GM23338 (cell line): ENCODE results near the gene TFF2. TPM values are rescaled to one million over a fixed set of nuclear protein-coding genes. Genes with fewer than 3 reads are reported as not detected.

ENCODE experiments used
- ATAC-seq: fragments of 200-7000 bp; cut with Tn5 transposase; 3 replicates; pipeline ENCODE4 v1.9.1; 2020
- DNase-seq: peaks from one replicate; pipeline ENCODE4 v3.0.0-alpha.2; 2015; ENCODE audit warnings: low spot score
- H2AFZ ChIP-seq: fragments of 200-600 bp; sonication (generic); 2 replicates; pipeline ENCODE4 v1.8.0; 2016; ENCODE audit warnings: antibody characterized with exemption, mild to moderate bottlenecking, moderate library complexity
- H3F3A ChIP-seq: fragments of 200-600 bp; sonication (generic); replicated peaks from 2 replicates; pipeline ENCODE4 v1.8.0; 2017; ENCODE audit warnings: antibody characterized with exemption, mixed run types, low read depth
- H3K27ac ChIP-seq: fragments of 200-600 bp; sonication (generic); 2 replicates; pipeline ENCODE4 v1.6.1; 2016; ENCODE audit warnings: low read depth
- H3K27me3 ChIP-seq: fragments of 200-600 bp; sonication (generic); 2 replicates; pipeline ENCODE4 v1.8.0; 2016; ENCODE audit warnings: mild to moderate bottlenecking, mixed run types, moderate library complexity; ENCODE audit not compliant: insufficient read depth
- H3K36me3 ChIP-seq: fragments of 200-600 bp; sonication (generic); 2 replicates; pipeline ENCODE4 v1.8.0; 2016; ENCODE audit warnings: mild to moderate bottlenecking; ENCODE audit not compliant: insufficient read depth
- H3K4me1 ChIP-seq: fragments of 200-600 bp; sonication (generic); 2 replicates; pipeline ENCODE4 v1.8.0; 2016; ENCODE audit warnings: mild to moderate bottlenecking, moderate library complexity; ENCODE audit not compliant: insufficient read depth
- H3K4me2 ChIP-seq: fragments of 200-600 bp; sonication (generic); 2 replicates; pipeline ENCODE4 v1.7.1; 2017; ENCODE audit warnings: mixed run types
- H3K4me3 ChIP-seq: fragments of 200-600 bp; sonication (generic); 2 replicates; pipeline ENCODE4 v1.6.1; 2016; ENCODE audit warnings: mixed run types
- H3K79me2 ChIP-seq: fragments of 200-600 bp; sonication (generic); replicated peaks from 2 replicates; pipeline ENCODE4 v1.8.0; 2017; ENCODE audit warnings: mild to moderate bottlenecking; ENCODE audit not compliant: insufficient read depth
- H3K9me2 ChIP-seq: fragments of 200-600 bp; sonication (generic); 2 replicates; pipeline ENCODE4 v1.8.0; 2017; ENCODE audit not compliant: insufficient read depth
- H4K20me1 ChIP-seq: fragments of 200-600 bp; sonication (generic); replicated peaks from 2 replicates; pipeline ENCODE4 v1.8.0; 2017; ENCODE audit warnings: mild to moderate bottlenecking; ENCODE audit not compliant: insufficient read depth
- H3K27ac Mint-ChIP-seq: 2 replicates; pipeline ENCODE4 v1.8.0; 2020; ENCODE audit warnings: inconsistent platforms, mild to moderate bottlenecking, moderate library complexity, mixed read lengths
- H3K27me3 Mint-ChIP-seq: 3 replicates; pipeline ENCODE4 v1.8.0; 2022; ENCODE audit warnings: low read depth, mild to moderate bottlenecking, moderate library complexity, mixed read lengths, inconsistent platforms; ENCODE audit not compliant: insufficient read depth, poor library complexity
- H3K36me3 Mint-ChIP-seq: 3 replicates; pipeline ENCODE4 v1.8.0; 2021; ENCODE audit warnings: low read depth, mild to moderate bottlenecking, inconsistent platforms, moderate library complexity, mixed read lengths
- H3K4me1 Mint-ChIP-seq: 3 replicates; pipeline ENCODE4 v1.8.0; 2020; ENCODE audit warnings: mild to moderate bottlenecking, inconsistent platforms, mixed read lengths
- H3K4me3 Mint-ChIP-seq: 3 replicates; pipeline ENCODE4 v1.8.0; 2021; ENCODE audit warnings: moderate library complexity, mild to moderate bottlenecking, inconsistent platforms, mixed read lengths
- H3K9me3 Mint-ChIP-seq: 3 replicates; pipeline ENCODE4 v1.8.0; 2020; ENCODE audit warnings: moderate library complexity, mild to moderate bottlenecking, inconsistent platforms, mixed read lengths
- CREB1 ChIP-seq: fragments of 250-450 bp; sonication (Bioruptor Pico); IDR thresholded peaks from 2 replicates; pipeline ENCODE4 v1.5.0; 2020; ENCODE audit warnings: low read depth, mild to moderate bottlenecking, moderate library complexity
- CTCF ChIP-seq, 2 experiments: fragments of 200-600 bp in 1 of 2; sonication (generic) in 1 of 2; conservative IDR thresholded peaks; 2 replicates each; pipeline versions ENCODE4 v1.5.1 to v1.6.1; 2016 to 2017; ENCODE audit warnings: antibody characterized with exemption in 2 of 2, low read depth in 2 of 2, mild to moderate bottlenecking in 2 of 2, moderate library complexity in 1 of 2
- ETS1 ChIP-seq: IDR thresholded peaks from 2 replicates; pipeline ENCODE4 v1.6.1; 2016; ENCODE audit warnings: antibody characterized with exemption
- EZH2 ChIP-seq: fragments of 200-600 bp; sonication (generic); IDR thresholded peaks from one replicate; pipeline ENCODE4 v1.8.0; 2017; ENCODE audit warnings: antibody characterized with exemption, mild to moderate bottlenecking, low read depth; ENCODE audit not compliant: unreplicated experiment
- EZH2phosphoT487 ChIP-seq: fragments of 200-600 bp; sonication (generic); IDR thresholded peaks from one replicate; pipeline ENCODE4 v1.8.1; 2018; ENCODE audit warnings: antibody characterized with exemption; ENCODE audit not compliant: unreplicated experiment
- JUNB ChIP-seq: IDR thresholded peaks from one replicate; pipeline ENCODE4 v1.6.1; 2016; ENCODE audit warnings: antibody characterized with exemption; ENCODE audit not compliant: unreplicated experiment
- NANOG ChIP-seq: IDR thresholded peaks from 2 replicates; pipeline ENCODE4 v1.6.1; 2016; ENCODE audit warnings: antibody characterized with exemption, borderline replicate concordance
- POLR2AphosphoS5 ChIP-seq: IDR thresholded peaks from 2 replicates; pipeline ENCODE4 v1.6.1; 2016; ENCODE audit warnings: antibody characterized with exemption, low read depth
- REST ChIP-seq: IDR thresholded peaks from one replicate; pipeline ENCODE4 v1.6.1; 2018; ENCODE audit warnings: antibody characterized with exemption; ENCODE audit not compliant: unreplicated experiment
- STAT1 ChIP-seq: IDR thresholded peaks from one replicate; pipeline ENCODE4 v1.6.1; 2016; ENCODE audit warnings: antibody characterized with exemption; ENCODE audit not compliant: unreplicated experiment
- ZNF114 ChIP-seq: fragments of 250-450 bp; sonication (Bioruptor Pico); IDR thresholded peaks from 2 replicates; pipeline ENCODE4 v1.5.0; 2020; ENCODE audit warnings: mild to moderate bottlenecking, moderate library complexity
- ZNF331 ChIP-seq: fragments of 250-450 bp; sonication (Bioruptor Pico); IDR thresholded peaks from 2 replicates; pipeline ENCODE4 v1.5.0; 2020; ENCODE audit warnings: low read depth, mild to moderate bottlenecking, moderate library complexity
- ZNF462 ChIP-seq: fragments of 250-450 bp; sonication (Bioruptor Pico); IDR thresholded peaks from 2 replicates; pipeline ENCODE4 v1.5.0; 2020; ENCODE audit warnings: mild to moderate bottlenecking, moderate library complexity
- polyA plus RNA-seq: library from polyadenylated mRNA; unstranded; fragments of >200 nt; fragmentation: Nextera tagmentation; extraction: Ambion mirVana; gene quantifications from 2 replicates; pipeline ENCODE4 v1.2.1, GENCODE V29; 2016
- total RNA-seq: library from RNA; depleted of rRNA; stranded (reverse); fragments of >200 nt; shearing (Covaris generic); gene quantifications from 2 replicates; pipeline ENCODE4 v1.2.3, GENCODE V29; 2014

TFF2 gene
- total and polyA plus RNA-seq, 2 experiments from 2014 or later: not detected

- TF ChIP-seq ZNF462 (CRISPR knock-in tag) (no peak), EZH2phosphoT487 (no peak), POLR2AphosphoS5 (no peak), ETS1 (no peak), REST (no peak), CREB1 (CRISPR knock-in tag) (no peak), STAT1 (no peak), CTCF (conservative IDR thresholded peaks at IDR 0.05; ENCODE audit: low read depth in 2 of 2) (no peak), ZNF331 (CRISPR knock-in tag) (no peak), NANOG (no peak), EZH2 (no peak), JUNB (no peak), ZNF114 (CRISPR knock-in tag) (no peak)
- Histone ChIP-seq H3K4me1 (no peaks in the 10 kb centered on the region), H3K36me3 (no peaks in the 10 kb centered on the region), H3K27ac (no peak overlapping the region), H3K27me3 (no peaks in the 10 kb centered on the region), H3F3A (no peaks in the 10 kb centered on the region), H3K79me2 (no peaks in the 10 kb centered on the region), H3K4me2 (no peak overlapping the region), H2AFZ (no peak overlapping the region), H3K9me2 (no peaks in the 10 kb centered on the region), H3K4me3 (no peak overlapping the region), H4K20me1 (no peaks in the 10 kb centered on the region)
- Mint-ChIP-seq H3K9me3 (no peaks in the 10 kb centered on the region), H3K4me1 (peaks cover 8% of the 10 kb centered on the region), H3K4me3 (no peak overlapping the region), H3K36me3 (no peaks in the 10 kb centered on the region), H3K27me3 (peaks cover 8% of the 10 kb centered on the region), H3K27ac (no peak overlapping the region)
- DNase-seq (no peak), ATAC-seq (no peak)
Measured at GRCh38 chr21:42307106-42307505, 43.7 kb downstream of the TFF2 start.
